SK-N-MC (cell line): ENCODE results near the gene RABGGTB.
A peak's percentile ranks its signal among the peaks of the same experiment; 100 is the strongest.

ENCODE experiments used
- EZH2 ChIP-seq: fragments of 200-600 bp; sonication (generic); IDR thresholded peaks from one replicate; pipeline ENCODE4 v1.6.1; 2017; ENCODE audit warnings: antibody characterized with exemption
- FOXP2 ChIP-seq: optimal IDR thresholded peaks from 2 replicates; pipeline ENCODE3; 2011; ENCODE audit warnings: mild to moderate bottlenecking, moderate library complexity; ENCODE audit not compliant: insufficient read depth; ENCODE audit errors: extremely low read length, control extremely low read depth
- POLR2AphosphoS5 ChIP-seq: IDR thresholded peaks from 2 replicates; pipeline ENCODE4 v1.6.1; 2012; ENCODE audit warnings: mild to moderate bottlenecking, low read depth, low read length, borderline replicate concordance

DNA sequence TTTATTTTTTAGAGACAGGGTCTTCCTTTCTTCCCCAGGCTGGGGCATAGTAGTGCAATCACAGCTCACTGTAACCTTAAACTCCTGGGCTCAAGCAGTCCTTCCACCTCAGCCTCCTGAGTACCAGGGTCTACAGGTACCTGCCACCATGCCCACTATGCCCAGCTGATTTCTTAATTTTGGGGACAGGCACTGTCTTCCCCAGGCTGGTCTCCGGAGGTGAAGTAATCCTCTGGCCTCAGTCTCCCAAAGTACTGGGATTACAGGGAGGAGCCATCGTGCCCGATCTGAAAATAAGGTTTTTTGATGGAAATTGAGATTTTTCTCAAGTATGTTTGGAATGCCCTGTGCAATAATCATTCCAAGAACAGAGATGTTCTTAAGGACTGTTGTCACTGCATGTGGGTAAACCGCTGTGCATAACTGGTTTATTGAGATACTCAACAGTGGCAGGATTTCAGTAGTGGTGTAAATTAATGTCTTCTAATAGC lies 9.7 kb downstream of the RABGGTB start:
- TF ChIP-seq POLR2AphosphoS5 (0 out of 2 replicates have a peak, but pooled peaks have one; percentile 4), EZH2 (no peak), FOXP2 (no peak)
